RPMI7951 (cell line): Measurements from ENCODE around the gene AK5. TPM values are rescaled to one million over a fixed set of nuclear protein-coding genes. Genes with fewer than 3 reads are reported as not detected.

Experiments used
- DNase-seq: peaks from one replicate; pipeline ENCODE4 v3.0.0-alpha.2; 2012; ENCODE audit warnings: low read depth
- total RNA-seq: library from RNA; depleted of rRNA; stranded (reverse); fragments of >200 nt; shearing (Covaris generic); gene quantifications from 2 replicates; pipeline ENCODE4 v1.2.3, GENCODE V29; 2014

Gene AK5
- total RNA-seq, 1 experiment from 2014 or later: 6.5 TPM

GRCh38 chr1:77540501-77541161 is 258.8 kb downstream of the AK5 start:
- peak; percentile 91 for DNase-seq

GRCh38 chr1:77541162-77541545 is 259.3 kb downstream of the AK5 start:
- DNase-seq: no peak

GRCh38 chr1:77542813-77543420 is 261.1 kb downstream of the AK5 start:
- peak; percentile 31 for DNase-seq

GRCh38 chr1:77543822-77544448 is 262.1 kb downstream of the AK5 start:
- DNase-seq: no peak

GRCh38 chr1:77544845-77545244 is 263.0 kb downstream of the AK5 start:
- DNase-seq: no peak

- peak; percentile 19 for DNase-seq
These were observed 264.2 kb downstream of the AK5 start for GRCh38 chr1:77545970-77546369.

GRCh38 chr1:77546890-77547289 is 265.1 kb downstream of the AK5 start:
- no peak for DNase-seq

- no peak for DNase-seq
These were observed 266.5 kb downstream of the AK5 start for GRCh38 chr1:77548285-77548684.

- DNase-seq: no peak
These were observed 268.3 kb downstream of the AK5 start for GRCh38 chr1:77550135-77550534.

- DNase-seq: no peak
These were observed 270.8 kb downstream of the AK5 start for GRCh38 chr1:77552626-77553025.

GRCh38 chr1:77553568-77554291 is 271.9 kb downstream of the AK5 start:
- no peak for DNase-seq

GRCh38 chr1:77556045-77556444 is 274.2 kb downstream of the AK5 start:
- DNase-seq: no peak

- no peak for DNase-seq
These were observed 275.2 kb downstream of the AK5 start for GRCh38 chr1:77557053-77557452.

- DNase-seq: no peak
These were observed 276.9 kb downstream of the AK5 start for GRCh38 chr1:77558591-77559164.

GRCh38 chr1:77560741-77561140 is 278.9 kb downstream of the AK5 start:
- no peak for DNase-seq

- DNase-seq: no peak
These were observed 280.9 kb downstream of the AK5 start for GRCh38 chr1:77562596-77563150.

- DNase-seq: no peak
These were observed 283.5 kb downstream of the AK5 start for GRCh38 chr1:77565321-77565720.

GRCh38 chr1:77571642-77572041 is 289.8 kb downstream of the AK5 start:
- DNase-seq: no peak

- DNase-seq: no peak
These were observed 297.7 kb downstream of the AK5 start for GRCh38 chr1:77579547-77579946.

GRCh38 chr1:77582905-77583304 is 301.1 kb downstream of the AK5 start:
- DNase-seq: no peak

GRCh38 chr1:77583483-77583882 is 301.7 kb downstream of the AK5 start:
- no peak for DNase-seq

- DNase-seq: no peak
These were observed 303.1 kb downstream of the AK5 start for GRCh38 chr1:77584884-77585283.
